Caco-2 (cell line): ENCODE data around the gene MPZL3. TPM values are rescaled to one million over a fixed set of nuclear protein-coding genes. Genes with fewer than 3 reads are reported as not detected.
"Not testable (repeated sequence)": the region's sequence is repeated elsewhere in the genome, so short reads cannot be mapped to it uniquely, and the experiment has no call there.

ENCODE experiments used
- BruUV-seq: library from RNA; stranded (reverse); fragments of 400-500 nt; replicated peaks from 2 replicates; lab custom pipeline; 2021; lab: Mats Ljungman, UMichigan
- CTCF ChIA-PET: fragments of 300-600 bp; sonication (Branson Sonifier 250); formaldehyde crosslinking; loops from one replicate; lab custom pipeline; 2022; ENCODE audit warnings: antibody characterized with exemption; lab: Charles Lee
- POLR2A ChIA-PET: fragments of 300-600 bp; sonication (Branson Sonifier 250); formaldehyde crosslinking; loops from one replicate; lab custom pipeline; 2022; ENCODE audit warnings: antibody characterized with exemption; lab: Charles Lee
- DNase-seq, 2 experiments: peaks; one replicate each; pipeline versions ENCODE4 v3.0.0 to v3.0.0-alpha.2; 2020 to 2022
- H3K27me3 ChIP-seq: replicated peaks from 2 replicates; pipeline ENCODE4 v1.6.0; 2011; ENCODE audit warnings: low read length; ENCODE audit not compliant: control insufficient read depth, insufficient read depth
- H3K36me3 ChIP-seq: 2 replicates; pipeline ENCODE4 v1.5.1; 2011; ENCODE audit warnings: low read length; ENCODE audit not compliant: control insufficient read depth, insufficient read depth
- H3K4me1 ChIP-seq: fragments of 250-450 bp; sonication (Bioruptor Pico); 2 replicates; pipeline ENCODE4 v1.5.1; 2020; ENCODE audit warnings: mild to moderate bottlenecking
- H3K4me3 ChIP-seq: 2 replicates; pipeline ENCODE4 v1.5.1; 2011; ENCODE audit warnings: low read depth, mild to moderate bottlenecking, control low read depth, low read length
- H3K9me3 ChIP-seq: fragments of 250-450 bp; sonication (Bioruptor Pico); 2 replicates; pipeline ENCODE4 v1.5.1; 2020; ENCODE audit warnings: mild to moderate bottlenecking, moderate library complexity
- H3K27ac Mint-ChIP-seq: one replicate; pipeline ENCODE4 v1.8.0; 2022; ENCODE audit warnings: mixed read lengths; ENCODE audit not compliant: unreplicated experiment
- H3K27me3 Mint-ChIP-seq: one replicate; pipeline ENCODE4 v1.8.0; 2022; ENCODE audit warnings: mixed read lengths; ENCODE audit not compliant: insufficient read depth, unreplicated experiment
- H3K36me3 Mint-ChIP-seq: one replicate; pipeline ENCODE4 v1.8.0; 2022; ENCODE audit warnings: mild to moderate bottlenecking, mixed read lengths; ENCODE audit not compliant: insufficient read depth, unreplicated experiment
- H3K4me1 Mint-ChIP-seq: one replicate; pipeline ENCODE4 v1.8.0; 2022; ENCODE audit warnings: low read depth, mixed read lengths; ENCODE audit not compliant: unreplicated experiment
- H3K4me3 Mint-ChIP-seq: one replicate; pipeline ENCODE4 v1.8.0; 2022; ENCODE audit warnings: mild to moderate bottlenecking, moderate library complexity, mixed read lengths; ENCODE audit not compliant: unreplicated experiment
- H3K9me3 Mint-ChIP-seq: one replicate; pipeline ENCODE4 v1.8.0; 2022; ENCODE audit warnings: mixed read lengths; ENCODE audit not compliant: unreplicated experiment
- intact Hi-C: fragments of 100-400 bp; cut with micrococcal nuclease; formaldehyde crosslinking; loops from one replicate; pipeline ENCODE4 v1.10.0; 2022; ENCODE audit not compliant: unreplicated experiment
- total RNA-seq: library from RNA; stranded (reverse); gene quantifications from 2 replicates; pipeline ENCODE4 v1.2.3, GENCODE V29; 2022
- TF ChIP-seq, protein P1 (sequence below), 2 experiments: fragments of 200-600 bp in 1 of 2; IDR thresholded peaks; 1 replicate in 1 of 2; 2 replicates in 1 of 2; pipeline versions ENCODE4 v1.5.1 to v1.8.0; 2011 to 2022; ENCODE audit warnings: antibody characterized with exemption in 1 of 2, control low read depth in 1 of 2, inconsistent platforms in 1 of 2, low read depth in 1 of 2, low read length in 1 of 2, mild to moderate bottlenecking in 1 of 2, moderate library complexity in 1 of 2; ENCODE audit not compliant: insufficient read depth in 1 of 2, severe bottlenecking in 1 of 2, unreplicated experiment in 1 of 2

The MPZL3 gene
- total RNA-seq, 1 experiment from 2014 or later = 31.8 TPM

DNA sequence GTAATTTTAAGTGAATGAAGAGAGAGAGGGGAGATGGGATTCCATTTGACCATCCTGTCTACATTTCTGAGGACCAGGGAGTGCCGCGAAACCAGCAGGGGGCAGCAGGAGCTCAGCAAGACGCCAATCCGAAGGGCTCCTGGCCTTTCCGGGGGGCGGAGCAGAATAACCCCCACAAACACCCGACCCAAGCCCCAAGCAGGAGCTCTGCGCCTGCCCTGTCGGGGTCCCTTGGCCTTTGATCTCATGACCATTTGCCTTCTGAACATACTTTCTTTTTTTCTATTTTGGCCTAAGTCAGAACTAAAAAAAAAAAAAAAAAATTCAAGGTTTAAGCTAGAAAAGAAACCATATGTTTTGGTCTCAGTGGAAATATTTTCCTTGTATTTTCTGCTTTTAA is 53.8 kb downstream of the MPZL3 start:
- H3K27ac Mint-ChIP-seq = peak overlapping the region; percentile 36
- H3K4me1 ChIP-seq = peaks cover 85% of the 10 kb centered on the region
- H3K9me3 Mint-ChIP-seq = no peaks in the 10 kb centered on the region
- ChIA-PET POLR2A (interaction anchor here (0.6 to 1.7 kb wide), 7 partner anchors 14 to 549 kb away, joined by 3 to 14 read pairs (median 7); partner anchors contain the start of genes MPZL2 and MPZL3), CTCF (interaction anchor here (0.5 to 2.2 kb wide), 50 partner anchors 8 to 332 kb away, joined by 3 to 75 read pairs (median 4); partner anchors contain the start of genes ATP5MG, MPZL2, MPZL3 and UBE4A)
- no peaks in the 10 kb centered on the region for H3K9me3 ChIP-seq
- H3K4me3 Mint-ChIP-seq = peak overlapping the region; percentile 2
- H3K4me3 ChIP-seq = no peak overlapping the region
- peak; percentile 91 to 94 for DNase-seq
- H3K27me3 Mint-ChIP-seq = no peaks in the 10 kb centered on the region
- no TSS peak for BruUV-seq
- no peaks in the 10 kb centered on the region for H3K27me3 ChIP-seq
- peaks cover 2% of the 10 kb centered on the region; the same call in 1 of the 2 replicates for H3K36me3 ChIP-seq
- peaks cover 6% of the 10 kb centered on the region for H3K36me3 Mint-ChIP-seq
- H3K4me1 Mint-ChIP-seq = peaks cover 44% of the 10 kb centered on the region
- TF ChIP-seq, protein P1, sequence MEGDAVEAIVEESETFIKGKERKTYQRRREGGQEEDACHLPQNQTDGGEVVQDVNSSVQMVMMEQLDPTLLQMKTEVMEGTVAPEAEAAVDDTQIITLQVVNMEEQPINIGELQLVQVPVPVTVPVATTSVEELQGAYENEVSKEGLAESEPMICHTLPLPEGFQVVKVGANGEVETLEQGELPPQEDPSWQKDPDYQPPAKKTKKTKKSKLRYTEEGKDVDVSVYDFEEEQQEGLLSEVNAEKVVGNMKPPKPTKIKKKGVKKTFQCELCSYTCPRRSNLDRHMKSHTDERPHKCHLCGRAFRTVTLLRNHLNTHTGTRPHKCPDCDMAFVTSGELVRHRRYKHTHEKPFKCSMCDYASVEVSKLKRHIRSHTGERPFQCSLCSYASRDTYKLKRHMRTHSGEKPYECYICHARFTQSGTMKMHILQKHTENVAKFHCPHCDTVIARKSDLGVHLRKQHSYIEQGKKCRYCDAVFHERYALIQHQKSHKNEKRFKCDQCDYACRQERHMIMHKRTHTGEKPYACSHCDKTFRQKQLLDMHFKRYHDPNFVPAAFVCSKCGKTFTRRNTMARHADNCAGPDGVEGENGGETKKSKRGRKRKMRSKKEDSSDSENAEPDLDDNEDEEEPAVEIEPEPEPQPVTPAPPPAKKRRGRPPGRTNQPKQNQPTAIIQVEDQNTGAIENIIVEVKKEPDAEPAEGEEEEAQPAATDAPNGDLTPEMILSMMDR (IDR thresholded peaks at IDR 0.05; ENCODE audit: insufficient read depth in 1 of 2, low read depth in 1 of 2, low read length in 1 of 2, severe bottlenecking in 1 of 2, unreplicated experiment in 1 of 2) = peak; percentile 99
- intact Hi-C loops = loop anchor here (1.0 to 5.0 kb wide), 8 partner anchors 14 to 289 kb away; partner anchors contain the start of gene MPZL3

DNA sequence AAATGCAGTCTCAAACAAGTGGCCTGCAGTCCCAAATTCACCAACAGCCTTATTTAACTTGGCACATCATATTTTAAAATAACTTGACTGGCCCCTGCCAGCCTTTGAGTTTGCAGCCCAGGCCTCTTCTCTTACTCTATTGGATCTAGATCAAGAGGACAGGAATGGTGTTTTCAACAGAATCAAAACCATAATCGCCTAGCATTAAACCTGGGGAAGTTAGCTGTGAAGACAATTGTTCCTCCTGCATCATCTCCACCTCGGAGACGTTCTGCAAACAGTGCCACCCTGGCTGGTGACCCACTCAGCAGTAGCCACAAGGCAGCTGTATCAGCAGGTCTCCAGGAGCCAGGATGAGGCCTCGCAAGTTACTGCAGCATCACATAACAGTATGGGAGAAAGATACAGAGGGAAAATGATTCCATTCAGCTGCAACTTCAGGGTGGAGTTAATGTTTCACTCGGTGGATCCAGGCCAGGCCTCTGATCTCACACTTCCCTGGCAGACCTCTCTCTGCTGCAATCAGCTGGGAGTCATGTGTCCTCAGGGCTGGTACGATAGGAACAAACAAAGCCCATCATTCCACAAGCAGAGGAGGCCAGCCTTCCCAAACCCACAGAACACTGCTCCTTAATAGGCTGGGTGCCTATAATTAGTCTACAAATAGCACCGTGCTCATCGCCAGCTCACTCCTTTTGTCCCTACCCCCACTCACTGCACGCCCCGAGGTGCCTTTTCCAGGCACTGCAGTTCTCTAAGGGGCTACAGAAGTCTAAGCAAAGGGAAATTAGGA is 57.1 kb downstream of the MPZL3 start:
- POLR2A ChIA-PET = interaction anchor here (0.9 to 1.3 kb wide), 5 partner anchors 19 to 165 kb away, joined by 3 to 5 read pairs (median 3); partner anchors contain the start of genes MPZL2, MPZL3 and UBE4A
- TSS peak; percentile 77 for BruUV-seq
- CTCF ChIA-PET = interaction anchor here (0.6 to 1.9 kb wide), 12 partner anchors 17 to 324 kb away, joined by 3 to 12 read pairs (median 5); partner anchors contain the start of genes MPZL2 and MPZL3
- Mint-ChIP-seq H3K9me3 (peaks cover 28% of the 10 kb centered on the region), H3K36me3 (peaks cover 6% of the 10 kb centered on the region), H3K4me3 (peak overlapping the region; percentile 30), H3K27ac (peak overlapping the region; percentile 77), H3K27me3 (no peaks in the 10 kb centered on the region), H3K4me1 (peaks cover 44% of the 10 kb centered on the region)
- Histone ChIP-seq H3K4me3 (no peak overlapping the region), H3K36me3 (no peaks in the 10 kb centered on the region), H3K27me3 (no peaks in the 10 kb centered on the region), H3K9me3 (0 out of 2 replicates have a peak, but pooled peaks cover 5% of the 10 kb centered on the region), H3K4me1 (peaks cover 53% of the 10 kb centered on the region)
- intact Hi-C loops = loop anchor here (1.0 to 5.0 kb wide), 5 partner anchors 20 to 292 kb away; partner anchors contain the start of gene MPZL2
- peak; percentile 93 to 94 for DNase-seq
- TF ChIP-seq, protein P1 (IDR thresholded peaks at IDR 0.05; ENCODE audit: insufficient read depth in 1 of 2, low read depth in 1 of 2, low read length in 1 of 2, severe bottlenecking in 1 of 2, unreplicated experiment in 1 of 2) = no peak

DNA sequence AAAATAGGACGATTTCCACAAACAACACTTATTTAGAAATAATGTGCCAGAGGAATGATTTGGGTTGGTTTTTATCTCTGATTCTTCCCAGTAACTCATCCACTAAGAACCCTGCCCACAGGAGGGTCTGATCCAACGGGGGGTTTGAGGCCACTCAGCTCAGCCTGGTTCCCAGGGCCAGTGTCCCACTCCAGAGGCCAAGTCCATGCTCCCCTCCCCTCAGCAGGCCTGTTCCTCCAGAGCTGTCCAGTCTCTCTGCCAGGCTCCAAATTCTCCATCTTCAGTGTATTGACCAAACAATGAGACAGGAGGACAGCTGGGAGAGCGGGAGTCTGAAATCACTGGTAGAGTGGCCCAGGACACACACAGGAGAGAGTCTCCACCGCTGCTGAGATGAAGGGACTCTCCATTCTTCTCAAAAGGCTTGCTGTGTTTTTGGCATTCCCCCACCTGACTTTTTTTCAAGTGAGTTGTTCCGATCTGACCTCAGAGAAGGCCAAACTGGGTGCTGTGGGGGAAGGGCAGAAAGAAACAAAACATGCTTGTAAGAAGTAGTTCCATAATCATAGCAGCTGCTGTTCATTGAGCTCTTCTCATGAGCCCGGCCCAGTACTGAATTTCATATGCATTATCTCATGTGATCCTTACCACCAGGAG is 58.1 kb downstream of the MPZL3 start:
- Histone ChIP-seq H3K4me3 (no peak overlapping the region), H3K9me3 (0 out of 2 replicates have a peak, but pooled peaks cover 5% of the 10 kb centered on the region), H3K4me1 (peaks cover 50% of the 10 kb centered on the region), H3K27me3 (no peaks in the 10 kb centered on the region), H3K36me3 (no peaks in the 10 kb centered on the region)
- TF ChIP-seq, protein P1 (IDR thresholded peaks at IDR 0.05; ENCODE audit: insufficient read depth in 1 of 2, low read depth in 1 of 2, low read length in 1 of 2, severe bottlenecking in 1 of 2, unreplicated experiment in 1 of 2) = no peak
- POLR2A ChIA-PET = no interaction called here
- Mint-ChIP-seq H3K4me1 (peaks cover 43% of the 10 kb centered on the region), H3K27ac (peak overlapping the region; percentile 77), H3K27me3 (peaks cover 4% of the 10 kb centered on the region), H3K36me3 (peaks cover 6% of the 10 kb centered on the region), H3K9me3 (peaks cover 38% of the 10 kb centered on the region), H3K4me3 (no peak overlapping the region)
- no TSS peak for BruUV-seq
- DNase-seq = no peak
- intact Hi-C loops = no loop called here
- CTCF ChIA-PET = interaction anchor here (0.6 to 1.9 kb wide), 2 partner anchors 23 to 237 kb away, joined by 4 to 12 read pairs; no protein-coding TSS in a partner anchor

DNA sequence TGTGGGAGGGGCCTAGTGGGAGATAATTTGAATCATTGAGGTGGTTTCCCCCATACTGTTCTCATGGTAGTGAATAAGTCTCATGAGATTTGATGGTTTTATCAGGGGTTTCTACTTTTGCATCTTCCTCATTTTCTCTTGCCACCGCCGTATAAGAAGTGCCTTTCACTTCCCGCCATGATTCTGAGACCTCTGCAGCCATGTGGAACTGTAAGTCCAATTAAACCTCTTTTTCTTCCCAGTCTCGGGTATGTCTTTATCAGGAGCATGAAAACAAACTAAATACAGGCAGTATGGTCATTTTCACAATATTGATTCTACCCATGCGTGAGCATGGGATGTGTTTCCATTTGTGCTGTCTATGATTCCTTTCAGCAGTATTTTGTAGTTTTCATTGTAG is 59.3 kb downstream of the MPZL3 start:
- POLR2A ChIA-PET, DNase-seq, H3K9me3 ChIP-seq, intact Hi-C loops, H3K27ac Mint-ChIP-seq, H3K36me3 ChIP-seq, H3K4me3 Mint-ChIP-seq, H3K4me3 ChIP-seq, H3K27me3 Mint-ChIP-seq, BruUV-seq, H3K27me3 ChIP-seq, CTCF ChIA-PET, H3K36me3 Mint-ChIP-seq: not testable (repeated sequence)
- peaks cover 38% of the 10 kb centered on the region for H3K4me1 ChIP-seq
- peaks cover 33% of the 10 kb centered on the region for H3K4me1 Mint-ChIP-seq
- peaks cover 38% of the 10 kb centered on the region for H3K9me3 Mint-ChIP-seq
